MM.1S (cell line): ENCODE measurements around the gene CCL21.

ENCODE experiments used
- DNase-seq: peaks from one replicate; pipeline ENCODE4 v3.0.0-alpha.2; 2015
- H2AFZ ChIP-seq: fragments of 300-600 bp; sonication (generic); 2 replicates; pipeline ENCODE4 v1.6.0; 2016; ENCODE audit warnings: antibody characterized with exemption, low read length
- H3F3A ChIP-seq: fragments of 300-600 bp; sonication (generic); 2 replicates; pipeline ENCODE4 v1.6.1; 2016; ENCODE audit warnings: mild to moderate bottlenecking, antibody characterized with exemption, low read length, moderate library complexity, mixed read lengths; ENCODE audit not compliant: insufficient read depth
- H3K27ac ChIP-seq: fragments of 300-600 bp; sonication (generic); 2 replicates; pipeline ENCODE4 v1.5.1; 2016; ENCODE audit warnings: mild to moderate bottlenecking, low read length
- H3K27me3 ChIP-seq: fragments of 300-600 bp; sonication (generic); replicated peaks from 2 replicates; pipeline ENCODE4 v1.6.0; 2016; ENCODE audit warnings: low read length; ENCODE audit not compliant: insufficient read depth
- H3K36me3 ChIP-seq: fragments of 300-600 bp; sonication (generic); replicated peaks from 2 replicates; pipeline ENCODE4 v1.6.1; 2016; ENCODE audit warnings: mild to moderate bottlenecking, low read length, mixed read lengths; ENCODE audit not compliant: insufficient read depth
- H3K4me1 ChIP-seq: fragments of 300-600 bp; sonication (generic); 2 replicates; pipeline ENCODE4 v1.6.1; 2016; ENCODE audit warnings: low read length, mixed read lengths
- H3K4me2 ChIP-seq: fragments of 300-600 bp; sonication (generic); 2 replicates; pipeline ENCODE4 v1.6.0; 2016; ENCODE audit warnings: low read depth, low read length
- H3K4me3 ChIP-seq: fragments of 300-600 bp; sonication (generic); 2 replicates; pipeline ENCODE4 v1.5.1; 2016; ENCODE audit warnings: low read length, mixed read lengths
- H3K79me2 ChIP-seq: fragments of 300-600 bp; sonication (generic); 2 replicates; pipeline ENCODE4 v1.6.1; 2016; ENCODE audit warnings: mixed run types, low read length, mixed read lengths
- H3K9ac ChIP-seq: fragments of 300-600 bp; sonication (generic); 2 replicates; pipeline ENCODE4 v1.6.1; 2016; ENCODE audit warnings: low read length, mixed read lengths
- H3K9me2 ChIP-seq: fragments of 300-600 bp; sonication (generic); replicated peaks from 2 replicates; pipeline ENCODE4 v1.6.1; 2016; ENCODE audit warnings: mild to moderate bottlenecking, low read length, mixed read lengths; ENCODE audit not compliant: insufficient read depth
- H3K9me3 ChIP-seq: fragments of 300-600 bp; sonication (generic); replicated peaks from 2 replicates; pipeline ENCODE4 v1.6.1; 2016; ENCODE audit warnings: mild to moderate bottlenecking, low read length, mixed read lengths; ENCODE audit not compliant: insufficient read depth
- H4K20me1 ChIP-seq: fragments of 300-600 bp; sonication (generic); 2 replicates; pipeline ENCODE4 v1.6.1; 2016; ENCODE audit warnings: mild to moderate bottlenecking, low read length, moderate library complexity, mixed read lengths; ENCODE audit not compliant: insufficient read depth
- CTCF ChIP-seq: fragments of 300-600 bp; sonication (generic); IDR thresholded peaks from 2 replicates; pipeline ENCODE4 v1.5.1; 2016; ENCODE audit warnings: antibody characterized with exemption, low read length, mixed read lengths
- EZH2 ChIP-seq: fragments of 300-600 bp; sonication (generic); optimal IDR thresholded peaks from 2 replicates; pipeline ENCODE3; 2017; ENCODE audit warnings: low read depth, mild to moderate bottlenecking, antibody characterized with exemption, low read length, mixed read lengths
- EZH2phosphoT487 ChIP-seq: fragments of 300-600 bp; sonication (generic); IDR thresholded peaks from 2 replicates; pipeline ENCODE4 v1.6.1; 2018; ENCODE audit warnings: antibody characterized with exemption, low read length

CCL21 gene

GRCh38 chr9:34714007-34714406, 4.1 kb upstream of the CCL21 start:
- Histone ChIP-seq H3K27ac (no peak overlapping the region), H3K9me2 (no peaks in the 10 kb centered on the region), H3F3A (no peaks in the 10 kb centered on the region), H3K9ac (no peak overlapping the region), H3K4me2 (no peak overlapping the region), H3K79me2 (no peaks in the 10 kb centered on the region), H2AFZ (no peak overlapping the region), H3K4me3 (no peak overlapping the region), H3K9me3 (no peaks in the 10 kb centered on the region), H3K4me1 (no peaks in the 10 kb centered on the region), H3K36me3 (no peaks in the 10 kb centered on the region), H4K20me1 (no peaks in the 10 kb centered on the region), H3K27me3 (no peaks in the 10 kb centered on the region)
- no peak for DNase-seq
- TF ChIP-seq EZH2 (no peak), EZH2phosphoT487 (no peak), CTCF (no peak)

- no peak overlapping the region for H3K27ac ChIP-seq
- H3F3A ChIP-seq, result no peaks in the 10 kb centered on the region
- H3K27me3 ChIP-seq, result no peaks in the 10 kb centered on the region
- no peak for DNase-seq
- TF ChIP-seq CTCF (no peak), EZH2 (no peak), EZH2phosphoT487 (no peak)
- no peaks in the 10 kb centered on the region for H3K9me3 ChIP-seq
- no peak overlapping the region for H3K9ac ChIP-seq
- no peaks in the 10 kb centered on the region for H3K36me3 ChIP-seq
- no peak overlapping the region for H3K4me2 ChIP-seq
- H3K4me3 ChIP-seq, result no peak overlapping the region
- H3K4me1 ChIP-seq, result no peaks in the 10 kb centered on the region
- no peaks in the 10 kb centered on the region for H3K79me2 ChIP-seq
- H2AFZ ChIP-seq, result no peak overlapping the region
- no peaks in the 10 kb centered on the region for H4K20me1 ChIP-seq
- H3K9me2 ChIP-seq, result no peaks in the 10 kb centered on the region
These were observed 2.2 kb upstream of the CCL21 start for GRCh38 chr9:34712140-34712539.

- H3K79me2 ChIP-seq, result no peaks in the 10 kb centered on the region
- no peaks in the 10 kb centered on the region for H3K9me3 ChIP-seq
- no peak overlapping the region for H3K4me2 ChIP-seq
- no peak overlapping the region for H2AFZ ChIP-seq
- H3K4me3 ChIP-seq, result no peak overlapping the region
- H3F3A ChIP-seq, result no peaks in the 10 kb centered on the region
- TF ChIP-seq CTCF (no peak), EZH2phosphoT487 (no peak), EZH2 (no peak)
- no peaks in the 10 kb centered on the region for H3K27me3 ChIP-seq
- no peaks in the 10 kb centered on the region for H3K4me1 ChIP-seq
- H3K9ac ChIP-seq, result no peak overlapping the region
- no peaks in the 10 kb centered on the region for H3K36me3 ChIP-seq
- H4K20me1 ChIP-seq, result no peaks in the 10 kb centered on the region
- no peak overlapping the region for H3K27ac ChIP-seq
- DNase-seq, result no peak
- H3K9me2 ChIP-seq, result no peaks in the 10 kb centered on the region
These were observed 549 bp downstream of the CCL21 start for GRCh38 chr9:34709196-34709978.
